GM12878 (cell line): ENCODE results near the gene LCN12. TPM values are rescaled to one million over a fixed set of nuclear protein-coding genes. Genes with fewer than 3 reads are reported as not detected.
A peak's percentile ranks its signal among the peaks of the same experiment; 100 is the strongest.

ENCODE experiments used
- ATAC-seq: fragments of 200-7000 bp; cut with Tn5 transposase; 3 replicates; pipeline ENCODE4 v1.9.1; 2020; ENCODE audit warnings: mild to moderate bottlenecking, moderate library complexity
- BruUV-seq: library from RNA; stranded (reverse); fragments of 400-500 nt; replicated peaks from 2 replicates; lab custom pipeline; 2021; lab: Mats Ljungman, UMichigan
- CTCF ChIA-PET: fragments of 300-600 bp; sonication (Branson Sonifier 250); formaldehyde crosslinking; extraction: SDS; loops from one replicate; lab custom pipeline; 2021; ENCODE audit warnings: inconsistent platforms; lab: Yijun Ruan, JAX
- POLR2A ChIA-PET: fragments of 350-600 bp; formaldehyde crosslinking; extraction: SDS; loops from one replicate; lab custom pipeline; 2021; ENCODE audit warnings: inconsistent platforms; lab: Charles Lee
- RAD21 ChIA-PET: fragments of 300-600 bp; sonication (Branson Sonifier 250); formaldehyde crosslinking; loops from one replicate; lab custom pipeline; 2023; ENCODE audit warnings: antibody characterized with exemption; ENCODE audit not compliant: unreplicated experiment; lab: Charles Lee
- SMC1A ChIA-PET: fragments of 300-600 bp; sonication (Branson Sonifier 250); formaldehyde crosslinking; loops from one replicate; lab custom pipeline; 2023; ENCODE audit not compliant: unreplicated experiment, uncharacterized antibody; lab: Charles Lee
- DNase-seq: peaks from one replicate; pipeline ENCODE4 v3.0.0-alpha.2; 2011; ENCODE audit warnings: low read depth, low spot score
- FAIRE-seq: peaks from 3 replicates; lab custom pipeline; 2011; peaks lifted over from hg19 to GRCh38; lab: Jason Lieb, UNC
- H2AFZ ChIP-seq: 2 replicates; pipeline ENCODE4 v1.6.0; 2011; ENCODE audit warnings: low read depth, low read length, control low read depth; ENCODE audit not compliant: control insufficient read depth
- H3K27ac ChIP-seq: 2 replicates; pipeline ENCODE4 v1.5.1; 2011; ENCODE audit warnings: control low read depth; ENCODE audit not compliant: control insufficient read depth, insufficient read depth
- H3K27me3 ChIP-seq, 2 experiments: replicated peaks in 1 of 2; 2 replicates each; pipeline versions ENCODE4 v1.6.0 to v1.6.1; 2011; ENCODE audit warnings: low read length in 1 of 2; ENCODE audit not compliant: control insufficient read depth in 2 of 2, insufficient read depth in 2 of 2
- H3K36me3 ChIP-seq, 2 experiments: 2 replicates each; pipeline ENCODE4 v1.5.1; 2011; ENCODE audit warnings: low read length in 1 of 2; ENCODE audit not compliant: control insufficient read depth in 2 of 2, insufficient read depth in 2 of 2
- H3K4me1 ChIP-seq: 2 replicates; pipeline ENCODE4 v1.6.1; 2011; ENCODE audit warnings: mild to moderate bottlenecking, low read length, moderate library complexity, mixed read lengths; ENCODE audit not compliant: control insufficient read depth, insufficient read depth
- H3K4me2 ChIP-seq: 2 replicates; pipeline ENCODE4 v1.6.0; 2011; ENCODE audit warnings: control low read depth; ENCODE audit not compliant: control insufficient read depth, insufficient read depth
- H3K4me3 ChIP-seq: fragments of 200-600 bp; sonication (generic); 2 replicates; pipeline ENCODE4 v1.5.1; 2016
- H3K79me2 ChIP-seq: 2 replicates; pipeline ENCODE4 v1.6.0; 2011; ENCODE audit warnings: low read length; ENCODE audit not compliant: control insufficient read depth, insufficient read depth
- H3K9ac ChIP-seq: 2 replicates; pipeline ENCODE4 v1.8.0; 2011; ENCODE audit warnings: low read length, control low read depth, mixed read lengths; ENCODE audit not compliant: control insufficient read depth, insufficient read depth
- H3K9me3 ChIP-seq: replicated peaks from 3 replicates; pipeline ENCODE4 v1.5.1; 2011; ENCODE audit warnings: mild to moderate bottlenecking, low read length; ENCODE audit not compliant: control insufficient read depth, insufficient read depth
- H4K20me1 ChIP-seq: 2 replicates; pipeline ENCODE4 v1.6.0; 2011; ENCODE audit not compliant: control insufficient read depth, insufficient read depth
- BCL3 ChIP-seq: IDR thresholded peaks from 2 replicates; pipeline ENCODE4 v1.6.1; 2011; ENCODE audit warnings: borderline replicate concordance, low read depth, mild to moderate bottlenecking, moderate library complexity, low read length; ENCODE audit not compliant: insufficient read depth, poor library complexity, severe bottlenecking
- SRF ChIP-seq, 2 experiments: IDR thresholded peaks; 2 replicates each; pipeline ENCODE4 v1.6.1; 2011; ENCODE audit warnings: low read depth in 2 of 2, low read length in 2 of 2, mild to moderate bottlenecking in 1 of 2, moderate library complexity in 1 of 2
- WGBS: methylation state at CpG from one replicate; pipeline ENCODE4 v1.1.6; 2016; ENCODE audit warnings: low lambda C conversion rate; ENCODE audit not compliant: insufficient replicate concordance, insufficient coverage; ENCODE audit errors: missing lambda C conversion rate; 5-methylcytosine and 5-hydroxymethylcytosine counted together
- in situ Hi-C: fragments of 300-500 bp; cut with MboI; formaldehyde crosslinking; loops from 9 replicates; pipeline ENCODE4 v1.14.3; 2018; ENCODE audit warnings: mixed read lengths
- intact Hi-C: fragments of 100-400 bp; cut with micrococcal nuclease; formaldehyde crosslinking; loops from one replicate; pipeline ENCODE4 v1.14.2; 2022; ENCODE audit not compliant: unreplicated experiment
- polyA plus RNA-seq, 11 experiments: library from polyadenylated mRNA; depleted of rRNA in 4 of 11; unstranded in 6 of 11; stranded (reverse) in 5 of 11; fragments of >200 nt; fragmentation: Nextera tagmentation in 4 of 11; fragmentation: Illumina TruSeq in 1 of 11; extraction: Ambion mirVana in 4 of 11; extraction: Trizol in 1 of 11; gene quantifications; 1 replicate in 1 of 11; 2 replicates in 10 of 11; pipeline versions ENCODE4 v1.2.1 to v1.2.3, GENCODE V29; 2011 to 2016; ENCODE audit warnings: inconsistent platforms in 2 of 11, missing spikeins in 2 of 11, low read depth in 1 of 11
- total RNA-seq, 4 experiments: library from RNA; depleted of rRNA in 3 of 4; stranded (reverse); fragments of >200 nt in 3 of 4; fragmentation: Illumina TruSeq in 1 of 4; extraction: Trizol in 1 of 4; gene quantifications; 2 replicates each; pipeline versions ENCODE4 v1.2.1 to v1.2.3, GENCODE V29; 2013 to 2021

LCN12 gene
- total and polyA plus RNA-seq, 10 of the 15 experiments (the other 5 are each of a cell fraction or from before 2014, with no cell fraction given) = 0.06 to 0.64 (median 0.40) TPM; not detected in 3

- no peak overlapping the region for H3K9ac ChIP-seq
- intact Hi-C loops = no loop called here
- no peak overlapping the region for H2AFZ ChIP-seq
- ChIA-PET POLR2A (no interaction called here), SMC1A (no interaction called here), CTCF (interaction anchor here (0.6 kb wide), 1 partner anchor 81 kb away, joined by 4 read pairs; no protein-coding TSS in a partner anchor), RAD21 (no interaction called here)
- no peak overlapping the region for H3K27ac ChIP-seq
- FAIRE-seq (no peak), ATAC-seq (no peak), DNase-seq (no peak)
- no peak overlapping the region for H3K4me3 ChIP-seq
- H3K36me3 ChIP-seq = no peaks in the 10 kb centered on the region
- H3K9me3 ChIP-seq = no peaks in the 10 kb centered on the region
- H3K4me1 ChIP-seq = peaks cover 6% of the 10 kb centered on the region; the same call in 1 of the 2 replicates
- in situ Hi-C loops = no loop called here
- BruUV-seq = no TSS peak
- no peaks in the 10 kb centered on the region for H4K20me1 ChIP-seq
- no peaks in the 10 kb centered on the region for H3K27me3 ChIP-seq
- TF ChIP-seq SRF (IDR thresholded peaks at IDR 0.05; ENCODE audit: low read depth in 2 of 2, low read length in 2 of 2) = no peak
- TF ChIP-seq BCL3 = peak; percentile 32
- WGBS = 27% methylated on average over 17 of the region's 25 CpGs
- no peaks in the 10 kb centered on the region for H3K79me2 ChIP-seq
- H3K4me2 ChIP-seq = no peak overlapping the region
These were observed 2.4 kb downstream of the LCN12 start for GRCh38 chr9:136954270-136955083.
